IPS-NIHi7 (cell line): ENCODE measurements around the gene DEUP1.
A peak's percentile ranks its signal among the peaks of the same experiment; 100 is the strongest.

Source experiments
- DNase-seq: peaks from one replicate; pipeline ENCODE4 v3.0.0; 2012; ENCODE audit warnings: mixed read lengths; ENCODE audit errors: extremely low spot score

The DEUP1 gene

GRCh38 chr11:93477684-93478234, 147.2 kb downstream of the DEUP1 start:
- DNase-seq, result peak; percentile 50

GRCh38 chr11:93478841-93479240, 148.3 kb downstream of the DEUP1 start:
- DNase-seq, result no peak

- DNase-seq, result no peak
These were observed 149.7 kb downstream of the DEUP1 start for GRCh38 chr11:93480256-93480655.

- DNase-seq, result no peak
These were observed 150.2 kb downstream of the DEUP1 start for GRCh38 chr11:93480756-93481155.

GRCh38 chr11:93481279-93481678, 150.7 kb downstream of the DEUP1 start:
- no peak for DNase-seq

DNA sequence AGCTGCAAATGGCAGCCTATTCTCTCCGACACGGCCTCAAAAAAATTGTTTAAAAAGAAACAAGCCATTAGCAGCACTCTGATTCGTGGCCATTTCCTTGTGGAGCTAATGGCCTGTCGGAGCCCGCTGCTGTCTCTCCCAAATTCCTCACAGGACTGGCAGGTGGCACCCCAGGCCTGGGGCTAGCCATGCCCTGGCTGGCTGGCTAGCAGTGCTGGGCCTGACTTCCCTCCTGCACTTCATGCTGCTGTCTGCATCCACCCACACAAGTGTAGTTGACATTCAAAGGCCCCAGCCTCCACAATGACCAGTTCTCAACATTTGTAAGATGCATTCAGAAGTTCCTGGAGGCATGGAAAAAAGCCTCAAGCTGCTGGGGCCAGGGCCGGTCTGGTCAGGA, 151.2 kb downstream of the DEUP1 start:
- no peak for DNase-seq

- no peak for DNase-seq
These were observed 152.0 kb downstream of the DEUP1 start for GRCh38 chr11:93482556-93482955.

DNA sequence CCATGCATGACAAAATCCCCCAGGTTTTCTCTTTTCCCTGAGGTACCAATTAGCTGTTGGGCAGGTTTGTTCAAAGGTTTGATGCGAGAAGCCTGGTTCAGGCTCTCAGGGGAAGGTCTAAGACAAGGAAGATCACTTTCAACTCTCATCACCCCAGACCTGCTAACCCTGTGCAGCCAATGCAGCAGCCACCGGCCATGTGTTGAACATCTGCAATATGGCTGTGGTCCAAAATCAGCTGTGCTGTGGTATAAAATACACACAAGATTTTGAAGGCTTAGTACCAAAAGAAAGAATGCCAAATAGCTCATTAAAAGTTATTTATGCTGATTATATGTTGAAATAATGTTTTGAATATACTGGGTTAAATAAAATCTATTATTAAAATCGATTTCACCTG, 154.2 kb downstream of the DEUP1 start:
- no peak for DNase-seq

- DNase-seq, result no peak
These were observed 155.4 kb downstream of the DEUP1 start for GRCh38 chr11:93485983-93486382.

- DNase-seq, result no peak
These were observed 156.5 kb downstream of the DEUP1 start for GRCh38 chr11:93487032-93487483.
